GM21390 (cell line): ENCODE measurements around the gene CHST11.
A peak's percentile ranks its signal among the peaks of the same experiment; 100 is the strongest.

ENCODE experiments used
- ATAC-seq: cut with Tn5 transposase; IDR thresholded peaks from one replicate; pipeline ENCODE4 v1.9.1; 2021; ENCODE audit not compliant: unreplicated experiment

CHST11 gene

DNA sequence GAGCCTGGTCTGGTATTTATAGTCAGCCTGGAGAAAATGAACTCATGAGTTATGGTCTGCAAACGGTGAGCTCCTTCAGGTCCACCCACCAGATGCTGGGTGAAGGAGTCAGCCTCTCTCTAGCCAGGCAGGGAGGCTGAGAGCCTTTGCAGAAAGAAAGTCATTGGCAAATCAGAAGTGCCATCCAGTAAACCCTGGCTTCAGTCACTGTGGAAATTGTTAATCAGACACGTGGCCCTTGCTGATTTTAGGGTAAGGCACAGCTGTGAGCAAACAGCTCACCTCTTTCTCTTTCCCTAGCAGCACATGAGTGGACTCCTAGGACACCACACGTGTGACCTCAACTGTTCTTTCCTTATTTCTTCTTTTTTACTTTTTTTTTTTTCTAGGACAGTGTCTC, 44.9 kb downstream of the CHST11 start:
- no peak for ATAC-seq

DNA sequence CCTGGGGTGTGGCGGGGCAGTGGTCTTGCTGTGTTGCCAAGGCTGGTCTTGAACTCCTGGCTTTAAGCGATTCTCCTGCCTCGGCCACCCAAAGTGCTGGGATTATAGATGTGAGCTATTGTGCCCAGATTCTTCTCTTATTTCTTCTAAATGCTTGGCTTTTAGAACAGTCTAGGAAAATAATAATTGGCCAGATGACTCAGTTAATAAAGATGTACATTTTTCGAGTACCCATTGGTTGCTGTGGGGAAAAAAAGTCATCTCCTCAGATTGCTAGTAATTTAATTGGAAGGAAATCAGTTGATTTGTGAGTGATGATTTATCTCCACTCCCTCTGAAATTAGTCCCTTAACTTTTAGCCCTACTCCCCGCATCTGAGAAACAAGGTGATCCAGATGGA, 45.5 kb downstream of the CHST11 start:
- ATAC-seq: no peak

DNA sequence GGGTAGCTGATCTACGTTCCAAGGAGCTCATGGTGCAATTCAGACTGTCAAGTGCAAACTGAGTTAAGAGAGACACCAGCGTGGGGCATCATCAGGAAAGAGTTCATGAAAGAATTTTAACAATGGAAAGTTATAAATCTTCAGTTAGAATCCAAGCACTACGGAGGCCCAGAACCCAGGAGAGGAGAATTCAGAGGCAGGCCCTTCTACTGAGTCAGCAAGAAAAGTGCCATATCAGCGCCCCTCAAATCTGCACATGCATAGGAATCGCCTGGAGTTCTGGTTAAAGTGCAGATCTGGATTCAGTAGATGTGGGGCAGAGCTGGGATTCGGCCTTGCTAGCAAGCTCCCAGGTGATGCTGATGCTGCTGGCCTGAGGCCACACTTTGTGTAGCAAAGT, 45.9 kb downstream of the CHST11 start:
- no peak for ATAC-seq

DNA sequence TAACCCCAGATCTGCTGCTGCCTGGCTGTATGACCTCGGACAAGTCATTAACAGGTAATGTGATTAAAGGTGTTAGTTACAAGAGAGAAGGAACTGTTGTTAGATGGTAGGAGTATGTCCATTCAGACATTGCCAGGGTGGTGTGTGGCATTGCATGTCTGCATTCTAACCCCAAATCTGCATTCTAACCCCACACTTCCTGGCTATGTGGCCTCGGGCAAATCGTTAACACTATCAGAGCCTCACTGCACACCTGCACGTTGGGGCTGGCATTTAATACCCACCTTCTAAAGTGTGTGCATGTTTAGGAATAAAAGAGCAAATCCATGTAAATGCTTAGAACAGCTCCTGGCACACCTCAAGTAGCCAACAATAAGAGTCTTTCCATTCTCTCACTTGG, 46.4 kb downstream of the CHST11 start:
- ATAC-seq: no peak

DNA sequence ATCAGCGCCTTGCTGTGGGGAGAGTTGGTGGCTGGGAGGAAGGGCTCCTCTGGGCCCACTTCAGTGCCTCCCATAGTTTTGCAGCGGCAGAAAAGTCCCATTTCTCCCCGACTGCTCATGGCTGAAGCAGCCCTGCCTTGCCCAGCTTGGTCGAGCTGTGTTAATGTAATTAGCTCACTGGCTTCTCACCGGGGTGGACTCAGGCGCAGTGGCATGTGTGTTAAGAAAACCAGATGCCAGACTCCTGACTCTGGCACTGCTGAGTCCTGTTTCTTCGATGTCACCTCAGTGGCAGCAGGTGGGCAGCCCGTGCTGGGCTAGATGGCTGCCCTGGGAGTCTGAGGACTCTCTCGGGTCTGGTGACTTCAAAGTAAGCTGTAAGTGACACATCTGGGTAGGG, 47.4 kb downstream of the CHST11 start:
- no peak for ATAC-seq

DNA sequence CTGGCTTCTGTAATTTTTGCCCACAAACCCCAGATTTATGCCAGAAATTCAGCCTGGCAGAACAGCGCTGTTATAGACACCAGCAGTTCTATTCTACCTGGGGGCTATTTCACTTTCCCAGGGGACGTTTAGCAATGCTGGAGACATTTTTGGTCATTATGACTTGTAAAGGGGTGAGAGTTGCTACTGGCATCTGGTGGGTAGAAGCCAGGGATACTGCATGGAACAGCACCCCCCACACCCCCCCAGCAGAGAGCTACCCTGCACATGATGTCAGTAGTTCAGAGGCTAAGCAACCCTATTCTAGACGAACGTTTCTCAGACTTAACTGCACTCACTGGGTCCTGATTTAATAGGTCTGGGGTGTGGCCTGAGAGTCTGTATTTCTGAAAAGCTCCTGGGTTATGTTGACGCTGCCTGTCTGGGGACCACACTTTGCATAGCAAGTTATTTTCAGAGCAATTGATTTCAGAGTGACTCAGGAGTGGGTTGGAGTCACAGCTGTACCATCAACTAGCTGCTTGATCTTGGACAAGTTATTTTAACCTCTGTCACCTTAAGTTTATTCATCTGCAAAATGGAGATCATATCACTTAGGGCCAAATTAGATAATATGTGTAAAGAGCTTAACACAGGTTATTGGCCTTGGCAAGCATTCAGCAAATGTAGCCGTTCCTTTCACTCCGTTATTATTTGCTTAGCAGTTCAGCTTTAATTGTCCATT, 48.5 kb downstream of the CHST11 start:
- peak; percentile 97 for ATAC-seq

DNA sequence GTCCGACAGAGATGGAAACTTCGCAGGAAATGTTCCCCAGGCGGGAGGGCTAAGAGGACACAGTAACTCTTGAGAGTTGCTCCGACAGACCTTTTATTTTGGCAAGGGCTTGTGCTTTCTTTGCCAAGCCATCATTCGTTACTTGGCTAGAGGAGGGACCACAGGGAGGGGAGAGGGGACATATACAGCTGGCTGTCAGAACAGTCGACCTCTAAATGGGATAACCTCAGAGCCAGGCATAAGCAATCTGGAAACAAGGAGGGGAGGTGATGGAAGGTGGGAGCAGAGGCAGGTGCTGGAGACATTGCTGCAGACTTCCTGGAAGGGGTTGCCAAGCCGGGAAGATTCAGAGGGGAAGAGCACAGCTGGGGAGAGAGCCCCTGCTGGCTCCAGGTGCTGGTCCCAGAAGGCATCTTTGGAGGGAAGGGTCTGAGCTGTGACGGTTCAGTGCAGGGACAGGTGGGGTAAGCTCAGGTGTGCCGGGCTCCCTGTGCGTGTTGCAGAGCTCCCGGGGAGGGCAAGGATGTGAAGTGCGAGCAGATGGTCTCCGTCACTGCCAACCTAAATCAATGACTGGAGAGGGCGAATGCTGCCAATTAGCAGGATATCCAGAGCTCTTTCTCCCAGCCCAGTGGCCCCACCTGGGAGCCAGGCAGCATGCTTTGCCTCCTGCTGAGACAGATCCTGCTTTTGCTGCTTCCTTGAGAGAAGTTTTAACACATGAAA, 50.1 kb downstream of the CHST11 start:
- no peak for ATAC-seq

DNA sequence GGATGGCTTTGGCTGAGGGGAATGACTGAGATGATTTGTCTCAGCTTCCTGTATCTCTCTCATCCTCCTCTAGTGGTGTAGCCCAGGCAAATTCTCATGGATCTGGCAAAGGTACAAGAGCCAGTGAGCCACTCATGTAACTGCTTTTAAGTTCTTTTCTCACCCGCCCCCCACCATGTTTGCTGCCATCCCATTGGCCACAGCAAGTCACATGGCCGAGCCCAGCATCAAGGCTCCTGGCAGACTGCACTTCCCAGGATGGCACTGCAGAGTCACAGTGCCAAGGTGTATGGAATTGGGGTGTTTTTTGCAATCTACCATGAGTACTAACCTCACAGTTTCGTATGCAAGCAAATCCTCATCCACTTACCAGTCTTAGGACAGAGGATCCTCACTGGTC, 50.9 kb downstream of the CHST11 start:
- no peak for ATAC-seq

DNA sequence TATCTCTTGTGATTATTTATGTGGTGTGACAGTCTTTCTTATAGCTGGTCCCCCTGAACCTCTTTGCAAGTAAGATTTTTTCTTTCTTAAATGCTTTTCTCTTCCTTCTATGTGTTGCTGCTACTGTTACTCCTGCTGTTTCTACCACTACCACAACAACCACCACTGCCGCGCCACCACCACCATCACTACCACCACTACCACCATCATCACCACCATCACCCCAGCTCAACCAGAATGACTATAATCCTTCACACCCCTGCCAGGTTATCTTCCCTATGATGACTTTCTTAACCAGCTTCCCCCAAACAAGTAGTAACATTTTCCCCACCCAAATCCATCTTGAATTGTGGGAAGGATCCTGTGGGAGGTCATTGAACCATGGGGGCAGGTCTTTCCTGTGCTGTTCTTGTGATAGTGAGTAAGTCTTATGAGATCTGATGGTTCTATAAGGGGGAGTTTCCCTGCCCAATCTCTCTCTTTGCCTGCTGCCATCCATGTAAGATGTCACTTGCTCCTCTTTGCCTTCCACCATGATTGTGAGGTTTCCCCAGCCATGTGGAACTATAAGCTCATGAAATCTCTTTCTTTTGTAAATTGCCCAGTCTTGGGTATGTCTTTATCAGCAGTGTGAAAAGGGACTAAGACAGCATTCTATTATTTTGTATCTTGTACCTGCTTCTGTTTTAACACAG, 52.2 kb downstream of the CHST11 start:
- no peak for ATAC-seq

DNA sequence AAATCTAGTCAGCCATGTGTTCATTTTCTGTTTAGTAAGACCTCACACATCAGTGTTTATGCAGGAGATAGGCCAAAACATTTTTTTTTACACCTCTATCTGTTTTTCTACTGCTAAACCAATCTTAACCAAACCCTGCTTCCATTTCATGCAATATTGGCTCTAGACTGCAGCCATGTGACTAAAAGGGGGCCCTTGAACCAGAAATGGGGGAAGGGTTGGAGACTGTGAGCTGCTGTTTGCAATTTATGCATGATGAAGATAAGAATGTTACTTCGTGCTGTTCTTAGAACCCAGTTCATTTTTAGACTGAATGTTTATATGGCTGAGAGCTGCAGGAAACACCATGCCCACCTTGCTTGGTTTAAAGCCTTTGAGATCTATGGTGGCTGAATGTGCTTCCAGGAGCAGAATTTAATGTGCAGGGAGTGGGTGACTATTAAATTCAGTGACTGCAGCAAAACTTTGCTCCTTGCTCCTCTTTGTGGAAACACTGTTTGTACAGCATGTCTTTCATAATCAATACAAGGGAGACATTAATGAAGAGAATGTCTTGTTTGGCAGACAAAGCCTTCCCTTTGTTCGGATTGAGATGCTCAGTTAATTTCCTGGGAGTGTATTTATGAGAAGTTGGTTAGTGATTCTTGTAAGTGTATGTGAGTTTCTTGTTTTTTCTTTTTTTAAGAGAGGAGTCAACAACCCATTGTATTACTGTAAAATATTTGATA, 53.6 kb downstream of the CHST11 start:
- ATAC-seq: no peak

DNA sequence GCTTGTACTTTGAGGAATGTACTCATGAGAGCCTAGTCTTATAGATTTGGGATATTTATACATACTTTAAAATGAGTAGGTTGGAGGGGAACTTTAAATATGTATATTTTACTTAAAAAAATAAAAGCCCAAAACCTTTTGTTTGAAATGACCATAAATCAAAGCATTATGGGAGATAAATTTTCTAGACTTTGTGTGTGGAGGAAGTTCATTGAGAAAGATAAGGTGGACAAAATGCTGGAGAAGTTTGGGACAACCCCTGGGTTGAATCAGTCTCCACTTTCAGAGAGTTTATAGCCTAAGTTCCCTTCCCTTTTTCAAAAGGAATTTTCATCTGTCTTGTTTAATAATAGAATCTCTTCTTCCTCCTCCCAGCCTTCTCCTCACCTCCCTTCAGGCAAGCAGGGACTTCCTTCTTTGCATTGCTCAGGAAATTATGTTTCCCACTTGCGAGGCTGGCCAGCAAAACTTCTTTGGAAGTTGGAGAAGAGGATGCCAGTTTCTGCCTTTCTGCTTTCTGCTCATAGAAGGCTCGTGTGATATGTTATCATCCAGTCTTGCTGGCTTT, 54.2 kb downstream of the CHST11 start:
- no peak for ATAC-seq

DNA sequence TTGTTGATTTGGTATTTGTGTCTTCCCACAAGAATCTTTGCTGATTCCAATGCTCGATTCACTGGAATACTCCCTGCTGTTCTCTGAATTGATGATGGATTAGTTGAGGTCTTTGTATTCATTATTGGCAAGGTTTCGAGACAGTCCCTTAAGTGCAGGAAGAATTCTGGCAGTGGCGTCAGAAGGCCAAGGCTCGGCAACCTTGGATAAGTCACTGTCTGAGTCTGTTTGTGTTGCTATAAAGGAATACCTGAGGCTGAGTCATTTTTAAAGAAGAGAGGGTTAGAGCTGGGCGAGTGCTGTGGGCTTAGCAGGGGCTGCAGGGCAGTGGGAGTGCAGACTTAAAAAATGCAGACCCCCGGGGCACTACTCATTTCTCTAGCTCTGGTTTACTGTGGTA, 56.9 kb downstream of the CHST11 start:
- no peak for ATAC-seq

DNA sequence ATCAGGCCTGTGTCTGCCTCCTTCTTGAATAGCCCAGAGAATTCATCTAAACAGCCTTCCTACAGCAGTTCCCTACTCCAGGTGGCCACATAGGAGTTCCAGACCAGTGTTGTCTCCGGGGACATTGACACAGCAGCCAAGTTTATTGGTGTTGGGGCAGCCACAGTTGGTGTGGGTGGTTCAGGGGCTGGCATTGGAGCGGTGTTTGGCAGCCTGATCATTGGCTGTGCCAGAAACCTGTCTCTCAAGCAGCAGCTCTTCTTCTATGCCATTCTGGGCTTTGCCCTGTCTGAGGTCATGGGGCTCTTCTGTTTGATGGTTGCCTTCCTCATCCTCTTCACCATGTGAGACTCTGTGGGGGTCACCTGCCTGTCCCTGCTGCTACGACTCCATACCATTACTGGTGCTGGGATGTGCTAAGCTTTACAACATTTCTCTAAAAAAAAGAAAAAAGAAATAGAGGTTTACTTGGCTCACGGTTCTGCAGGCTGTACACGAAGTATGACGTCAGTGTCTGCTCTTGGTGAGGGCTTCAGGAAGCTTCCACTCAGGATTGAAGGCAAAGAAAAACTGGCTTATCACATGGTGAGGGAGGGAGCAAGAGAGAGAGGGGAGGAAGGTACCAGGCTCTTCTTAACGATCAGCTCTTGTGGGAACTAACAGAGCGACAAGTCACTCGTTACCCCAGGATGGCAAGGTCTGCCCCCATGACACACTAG, 57.5 kb downstream of the CHST11 start:
- no peak for ATAC-seq

DNA sequence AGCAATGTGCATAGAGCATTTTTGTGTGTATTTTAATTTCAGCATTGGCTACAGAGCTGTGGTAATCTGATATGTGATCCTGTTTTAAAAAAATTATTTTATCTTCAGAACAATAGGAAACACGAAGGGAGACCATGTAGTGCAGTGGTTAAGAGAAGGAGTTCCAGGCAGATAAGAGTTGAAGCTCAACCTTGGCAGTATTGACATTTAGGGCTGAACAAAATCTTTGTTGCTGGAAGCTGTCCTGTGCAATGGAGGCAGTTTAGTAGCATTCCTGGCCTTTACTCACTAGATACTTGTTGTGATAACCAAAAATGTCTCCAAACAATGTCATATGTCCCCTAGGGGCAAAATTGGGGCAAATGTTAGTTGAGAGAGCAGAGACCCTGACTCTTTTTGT, 59.2 kb downstream of the CHST11 start:
- ATAC-seq: no peak

DNA sequence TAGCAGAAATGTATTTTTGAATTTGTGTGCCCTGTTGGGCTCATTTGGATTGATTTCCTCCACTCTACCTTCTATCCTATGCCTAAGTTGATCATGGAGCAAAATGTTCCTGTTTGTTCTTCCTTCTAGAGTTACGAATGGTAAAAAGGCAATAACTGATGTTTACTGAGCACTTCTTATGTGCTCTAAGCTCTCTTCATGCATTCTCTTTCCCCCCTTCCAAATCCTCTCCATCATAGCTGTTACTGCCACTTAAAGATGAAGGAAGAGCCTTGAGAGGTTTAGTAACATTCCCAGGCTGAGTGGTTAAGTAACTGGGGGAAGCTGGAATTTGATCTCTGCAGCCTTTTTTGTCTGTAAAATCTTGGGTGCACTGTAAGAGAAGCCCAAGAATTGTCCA, 60.1 kb downstream of the CHST11 start:
- ATAC-seq: no peak

DNA sequence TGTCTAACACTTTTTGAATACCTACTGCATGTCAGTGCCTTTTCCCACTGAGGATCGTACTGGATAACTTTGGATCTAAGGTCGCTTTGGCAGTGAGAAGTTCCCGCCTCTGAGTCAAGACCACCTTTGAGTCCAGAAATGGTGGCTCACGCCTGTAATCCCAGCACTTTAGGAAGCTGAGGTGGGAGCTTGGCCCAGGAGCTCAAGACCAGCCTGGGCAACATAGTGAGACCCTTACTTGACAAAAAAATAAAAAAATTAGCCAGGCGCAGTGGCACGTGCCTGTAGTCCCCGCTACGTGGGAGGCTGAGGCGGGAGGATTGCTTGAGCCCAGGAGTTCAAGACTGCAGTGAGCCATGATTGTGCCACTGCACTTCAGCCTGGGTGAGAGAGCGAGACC, 61.1 kb downstream of the CHST11 start:
- ATAC-seq: no peak

DNA sequence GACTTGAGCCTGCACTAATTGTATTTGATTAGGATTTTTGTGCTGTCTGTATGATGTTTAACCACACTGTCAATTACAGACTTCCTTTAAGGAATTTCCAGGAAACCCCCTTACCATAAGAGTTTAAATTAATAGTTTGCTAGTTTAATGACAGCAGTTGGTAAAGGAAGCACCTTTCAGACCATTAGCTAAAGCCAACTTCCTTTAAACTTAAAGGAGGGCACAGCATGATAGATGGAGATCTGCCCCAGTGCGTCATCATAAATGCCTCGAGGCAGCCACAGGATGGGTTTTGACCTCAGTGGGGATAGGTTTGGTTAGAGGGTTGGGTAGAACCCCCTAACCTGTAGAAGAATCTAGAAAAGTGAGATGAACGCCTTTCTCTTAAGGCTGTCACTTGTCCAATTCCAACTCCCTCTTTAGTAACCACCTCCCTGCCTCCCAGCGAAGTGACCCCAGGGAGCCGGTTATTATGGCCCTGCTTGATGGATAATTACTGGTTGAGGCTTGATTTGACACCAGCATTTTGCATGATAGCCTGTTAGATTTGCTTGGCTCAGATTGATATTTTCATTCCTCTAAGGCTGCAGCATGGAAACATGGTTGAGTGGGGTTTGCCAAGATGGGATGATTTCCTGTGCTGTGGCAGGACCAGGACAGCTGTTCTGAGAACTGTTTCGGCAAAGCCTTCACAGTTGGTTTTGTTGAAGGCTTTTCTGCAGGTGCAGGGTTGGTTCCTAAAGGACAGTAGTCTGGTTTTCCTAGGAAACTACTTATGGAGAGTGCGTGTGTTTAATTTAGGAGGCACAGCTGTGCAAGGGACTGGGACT, 62.7 kb downstream of the CHST11 start:
- no peak for ATAC-seq

DNA sequence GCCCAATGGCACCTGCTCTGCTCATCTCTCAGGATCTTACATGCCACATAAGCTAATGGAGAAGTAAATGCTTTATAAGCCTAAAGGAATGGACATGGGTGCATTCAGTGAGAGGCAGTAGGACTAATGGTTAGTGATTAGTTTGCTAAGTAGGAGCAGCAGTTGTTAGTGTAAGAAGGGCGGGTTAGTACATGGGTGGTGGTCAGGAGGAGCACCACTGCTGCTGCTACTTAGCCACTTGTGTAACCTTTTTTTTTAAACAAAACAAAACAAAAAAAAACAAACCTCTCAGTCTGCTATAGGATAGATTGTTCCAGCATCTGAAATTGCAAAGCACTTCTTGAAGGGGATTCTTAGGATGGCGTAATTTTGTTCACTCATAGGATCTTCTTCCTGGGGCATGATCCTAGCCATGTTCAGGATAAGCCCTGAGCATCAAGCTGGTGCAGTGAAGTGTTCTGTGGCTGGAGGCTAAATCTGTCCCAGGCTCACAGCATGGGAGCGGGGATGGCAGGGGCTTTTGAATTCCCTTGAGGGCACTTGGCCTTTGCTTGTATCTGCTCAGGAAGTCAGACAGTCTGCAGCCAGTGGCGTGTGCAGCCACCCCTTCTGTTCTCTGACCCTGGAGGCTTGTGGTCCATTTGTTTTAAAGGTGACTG, 63.6 kb downstream of the CHST11 start:
- ATAC-seq: peak; percentile 64

DNA sequence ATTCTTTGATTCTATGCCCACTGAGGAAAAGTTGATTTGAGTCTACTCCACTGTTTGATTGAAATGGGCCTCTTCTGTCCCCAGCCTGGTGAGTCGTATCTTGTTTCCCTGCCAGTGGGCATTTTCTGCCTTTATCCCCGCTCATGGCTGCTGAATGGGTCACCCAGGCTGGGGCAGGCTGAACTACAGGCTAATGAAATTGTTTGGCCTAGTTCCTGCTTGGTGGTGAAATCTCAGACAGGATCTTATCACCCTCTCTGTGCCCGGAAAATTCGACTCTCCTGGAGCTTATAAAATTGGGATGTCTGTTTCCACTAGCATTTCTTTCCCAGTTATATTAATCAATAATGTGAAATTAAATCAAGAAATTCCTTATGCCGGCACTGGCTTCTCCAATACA, 65.0 kb downstream of the CHST11 start:
- no peak for ATAC-seq
